Uterus (tissue), 4 donors: ENCODE data around the gene CCS. TPM values are rescaled to one million over a fixed set of nuclear protein-coding genes. Genes with fewer than 3 reads are reported as not detected.

ENCODE experiments used
- DNase-seq, 2 donors: peaks; one replicate each; pipeline ENCODE4 v3.0.0-alpha.2; 2019 to 2020
- H3K27ac ChIP-seq, 2 donors: fragments of 200-600 bp; sonication (generic); 1 replicate in 1 of 2; 2 replicates in 1 of 2; pipeline ENCODE4 v1.5.1; 2016 to 2018
- H3K27me3 ChIP-seq, 2 donors: fragments of 200-600 bp; sonication (generic); one replicate each; pipeline ENCODE4 v1.5.1; 2018 to 2019; ENCODE audit warnings: control low read depth in 1 of 2
- H3K36me3 ChIP-seq, 2 donors: fragments of 200-600 bp; sonication (generic); one replicate each; pipeline ENCODE4 v1.5.1; 2019; ENCODE audit warnings: control low read depth in 1 of 2
- H3K4me1 ChIP-seq, 2 donors: fragments of 200-600 bp; sonication (generic); one replicate each; pipeline ENCODE4 v1.5.1; 2018 to 2019; ENCODE audit warnings: control low read depth in 1 of 2
- H3K4me3 ChIP-seq, 2 donors: fragments of 200-600 bp; sonication (generic); 1 replicate in 1 of 2; 2 replicates in 1 of 2; pipeline ENCODE4 v1.5.1; 2018 to 2019; ENCODE audit warnings: mild to moderate bottlenecking in 1 of 2
- H3K9me3 ChIP-seq, 2 donors: fragments of 200-600 bp; sonication (generic); one replicate each; pipeline ENCODE4 v1.5.1; 2019; ENCODE audit warnings: control low read depth in 1 of 2
- POLR2A ChIP-seq, 2 donors: fragments of 450-650 bp; IDR thresholded peaks; one replicate each; pipeline ENCODE4 v1.6.1; 2016; ENCODE audit warnings: antibody characterized with exemption in 2 of 2, mild to moderate bottlenecking in 1 of 2, moderate library complexity in 1 of 2
- intact Hi-C: fragments of 100-400 bp; cut with DNase I; formaldehyde crosslinking; loops from one replicate; pipeline ENCODE4 v1.15.1; 2023; ENCODE audit warnings: low total_unique reads
- total RNA-seq, 4 donors: library from RNA; depleted of rRNA in 3 of 4; stranded (reverse); fragments of >200 nt in 3 of 4; gene quantifications; one replicate each; pipeline versions ENCODE4 v1.1.0 to v1.2.4, GENCODE V29; 2014 to 2023
- TF ChIP-seq, protein P1 (sequence below), 4 experiments: fragments of 200-600 bp in 2 of 4; fragments of 450-650 bp in 2 of 4; sonication (generic) in 2 of 4; IDR thresholded peaks; one replicate each; pipeline ENCODE4 v1.5.1; 2016 to 2019; ENCODE audit warnings: antibody characterized with exemption in 4 of 4, mild to moderate bottlenecking in 2 of 4, moderate library complexity in 1 of 4
- donor health status: DM: yes; HTN: yes; CAD: no.

The CCS gene
- total RNA-seq, 4 donors from 2014 or later = 13.5 to 52.0 (median 42.9) TPM

DNA sequence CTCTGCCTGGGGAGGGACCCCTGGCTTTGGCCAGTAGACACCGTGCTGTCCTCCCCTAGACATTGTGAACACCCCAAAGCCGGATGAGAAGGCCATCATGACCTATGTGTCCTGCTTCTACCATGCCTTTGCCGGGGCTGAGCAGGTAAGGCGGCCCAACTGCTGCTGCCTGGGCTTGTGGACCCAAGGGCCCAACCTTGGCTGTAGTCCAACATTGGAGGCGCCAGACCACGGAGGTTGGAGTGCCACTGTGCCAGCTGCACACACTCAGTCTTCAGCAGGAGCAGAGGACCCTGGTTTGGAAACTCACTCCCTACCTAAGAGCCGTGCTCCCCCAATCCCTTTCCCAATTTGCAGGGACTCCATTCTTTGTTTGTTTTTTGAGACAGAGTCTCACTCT, 36.9 kb upstream of the CCS start:
- intact Hi-C loops = no loop called here
- no peak for DNase-seq
- no peak for TF ChIP-seq POLR2A (IDR thresholded peaks at IDR 0.05)
- TF ChIP-seq, protein P1, sequence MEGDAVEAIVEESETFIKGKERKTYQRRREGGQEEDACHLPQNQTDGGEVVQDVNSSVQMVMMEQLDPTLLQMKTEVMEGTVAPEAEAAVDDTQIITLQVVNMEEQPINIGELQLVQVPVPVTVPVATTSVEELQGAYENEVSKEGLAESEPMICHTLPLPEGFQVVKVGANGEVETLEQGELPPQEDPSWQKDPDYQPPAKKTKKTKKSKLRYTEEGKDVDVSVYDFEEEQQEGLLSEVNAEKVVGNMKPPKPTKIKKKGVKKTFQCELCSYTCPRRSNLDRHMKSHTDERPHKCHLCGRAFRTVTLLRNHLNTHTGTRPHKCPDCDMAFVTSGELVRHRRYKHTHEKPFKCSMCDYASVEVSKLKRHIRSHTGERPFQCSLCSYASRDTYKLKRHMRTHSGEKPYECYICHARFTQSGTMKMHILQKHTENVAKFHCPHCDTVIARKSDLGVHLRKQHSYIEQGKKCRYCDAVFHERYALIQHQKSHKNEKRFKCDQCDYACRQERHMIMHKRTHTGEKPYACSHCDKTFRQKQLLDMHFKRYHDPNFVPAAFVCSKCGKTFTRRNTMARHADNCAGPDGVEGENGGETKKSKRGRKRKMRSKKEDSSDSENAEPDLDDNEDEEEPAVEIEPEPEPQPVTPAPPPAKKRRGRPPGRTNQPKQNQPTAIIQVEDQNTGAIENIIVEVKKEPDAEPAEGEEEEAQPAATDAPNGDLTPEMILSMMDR (IDR thresholded peaks at IDR 0.05) = no peak

DNA sequence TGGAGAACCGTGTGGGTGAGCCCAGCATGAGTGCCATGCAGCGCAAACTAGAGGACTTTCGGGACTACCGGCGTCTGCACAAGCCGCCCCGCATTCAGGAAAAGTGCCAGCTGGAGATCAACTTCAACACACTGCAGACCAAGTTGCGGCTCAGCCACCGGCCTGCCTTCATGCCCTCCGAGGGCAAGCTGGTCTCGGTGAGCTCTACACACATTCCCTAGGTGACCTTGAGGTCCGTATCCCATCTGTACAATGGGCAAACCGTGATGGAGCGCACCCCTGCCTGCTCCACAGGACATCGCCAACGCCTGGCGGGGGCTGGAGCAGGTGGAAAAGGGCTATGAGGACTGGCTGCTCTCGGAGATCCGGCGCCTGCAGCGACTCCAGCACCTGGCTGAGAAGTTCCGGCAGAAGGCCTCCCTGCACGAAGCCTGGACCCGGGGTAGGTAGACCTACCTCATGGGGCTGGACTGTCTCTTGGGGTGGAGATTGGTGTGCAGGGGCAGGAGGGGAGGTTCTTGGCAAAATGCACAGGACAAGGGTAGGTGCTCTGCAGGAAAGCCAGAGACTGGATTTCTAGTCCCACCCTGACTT, 35.2 kb upstream of the CCS start:
- H3K36me3 ChIP-seq = no peaks in the 10 kb centered on the region
- no peaks in the 10 kb centered on the region for H3K27me3 ChIP-seq
- no peak overlapping the region for H3K27ac ChIP-seq
- no peaks in the 10 kb centered on the region for H3K4me1 ChIP-seq
- no peaks in the 10 kb centered on the region for H3K9me3 ChIP-seq
- TF ChIP-seq, protein P1 (IDR thresholded peaks at IDR 0.05) = no peak
- no peak for TF ChIP-seq POLR2A (IDR thresholded peaks at IDR 0.05)
- intact Hi-C loops = no loop called here
- DNase-seq = no peak
- H3K4me3 ChIP-seq = no peak overlapping the region

More for the DNA sequence above, 36.9 kb upstream of the CCS start:
- H3K9me3 ChIP-seq = no peaks in the 10 kb centered on the region
- H3K4me3 ChIP-seq = no peak overlapping the region
- no peaks in the 10 kb centered on the region for H3K27me3 ChIP-seq
- no peaks in the 10 kb centered on the region for H3K4me1 ChIP-seq
- no peaks in the 10 kb centered on the region for H3K36me3 ChIP-seq
- H3K27ac ChIP-seq = no peak overlapping the region

DNA sequence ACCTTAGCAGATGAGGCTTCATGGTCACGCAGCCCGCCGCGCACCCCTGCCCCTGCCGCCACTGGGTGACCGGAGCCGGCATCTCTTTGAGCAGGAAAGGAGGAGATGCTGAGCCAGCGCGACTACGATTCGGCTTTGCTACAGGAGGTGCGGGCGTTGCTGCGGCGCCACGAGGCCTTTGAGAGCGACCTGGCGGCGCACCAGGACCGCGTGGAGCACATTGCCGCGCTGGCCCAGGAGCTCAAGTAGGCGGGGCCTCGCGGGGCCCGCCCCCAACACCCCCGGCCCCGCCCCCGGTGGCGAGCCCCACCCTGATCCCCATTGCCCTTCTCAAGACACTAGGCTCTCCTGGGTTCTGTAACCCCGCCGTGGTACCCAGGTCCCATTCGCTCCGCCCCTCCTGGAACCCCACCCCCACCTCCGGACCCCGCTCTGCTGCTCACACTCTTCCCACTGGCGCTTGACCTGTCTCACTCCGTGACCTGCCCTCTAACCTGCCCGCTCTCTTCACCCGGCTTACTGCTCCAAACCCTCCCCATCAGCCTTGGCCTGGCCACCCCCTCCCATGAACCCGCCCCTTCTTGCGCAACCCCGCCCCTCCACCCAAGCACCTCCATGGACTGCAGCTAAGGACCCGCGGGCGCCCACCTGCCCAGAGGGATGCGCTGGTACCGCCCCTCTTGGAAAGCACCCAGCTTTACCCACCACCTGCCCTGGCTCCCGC, 33.7 kb upstream of the CCS start:
- Histone ChIP-seq H3K9me3 (no peaks in the 10 kb centered on the region), H3K4me1 (no peaks in the 10 kb centered on the region), H3K27ac (no peak overlapping the region), H3K36me3 (no peaks in the 10 kb centered on the region), H3K27me3 (no peaks in the 10 kb centered on the region), H3K4me3 (peak overlapping the region in 1 of 2 donors; percentile 1)
- DNase-seq = peak; percentile 46 to 60
- intact Hi-C loops = no loop called here
- TF ChIP-seq, protein P1 (IDR thresholded peaks at IDR 0.05) = no peak
- TF ChIP-seq POLR2A (IDR thresholded peaks at IDR 0.05) = no peak

DNA sequence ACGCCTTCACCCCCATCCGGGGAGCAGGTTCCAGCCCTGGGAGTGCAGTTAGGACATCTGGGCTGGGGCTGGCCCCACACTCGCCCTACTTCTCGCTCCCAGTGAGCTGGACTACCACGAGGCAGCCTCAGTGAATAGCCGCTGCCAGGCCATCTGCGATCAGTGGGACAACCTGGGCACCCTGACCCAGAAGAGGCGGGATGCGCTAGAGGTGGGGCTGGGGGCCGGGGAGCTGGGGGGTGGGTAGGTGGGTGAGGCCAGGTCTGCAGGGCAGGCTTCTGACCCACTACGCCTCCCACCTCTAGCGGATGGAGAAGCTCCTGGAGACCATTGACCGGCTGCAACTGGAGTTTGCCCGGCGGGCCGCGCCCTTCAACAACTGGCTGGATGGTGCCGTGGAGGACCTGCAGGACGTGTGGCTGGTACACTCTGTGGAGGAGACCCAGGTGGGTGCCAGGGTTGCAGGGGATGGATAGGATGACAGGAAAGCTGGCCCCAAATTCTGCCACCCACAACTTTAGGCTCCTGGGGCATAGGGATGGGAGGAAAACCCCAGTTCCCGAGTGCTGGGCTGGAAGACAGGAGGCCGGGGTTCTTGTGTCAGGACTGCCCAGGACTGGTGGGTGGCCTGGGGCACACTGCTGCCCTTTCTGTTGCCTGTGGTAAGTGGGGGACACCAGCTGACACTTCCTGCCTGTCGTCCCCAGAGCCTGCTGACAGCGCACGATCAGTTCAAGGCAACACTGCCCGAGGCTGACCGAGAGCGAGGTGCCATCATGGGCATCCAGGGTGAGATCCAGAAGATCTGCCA, 32.9 kb upstream of the CCS start:
- TF ChIP-seq, protein P1 (IDR thresholded peaks at IDR 0.05) = no peak
- no peak for TF ChIP-seq POLR2A (IDR thresholded peaks at IDR 0.05)
- no peak for DNase-seq
- H3K27me3 ChIP-seq = no peaks in the 10 kb centered on the region
- intact Hi-C loops = no loop called here
- H3K4me3 ChIP-seq = no peak overlapping the region
- no peaks in the 10 kb centered on the region for H3K36me3 ChIP-seq
- H3K9me3 ChIP-seq = no peaks in the 10 kb centered on the region
- no peaks in the 10 kb centered on the region for H3K4me1 ChIP-seq
- no peak overlapping the region for H3K27ac ChIP-seq
